Muscle of leg (tissue), 11 donors: ENCODE results near the gene HMOX2. TPM values are rescaled to one million over a fixed set of nuclear protein-coding genes. Genes with fewer than 3 reads are reported as not detected.

Experiments used
- DNase-seq: peaks from one replicate; pipeline ENCODE4 v3.0.0; 2013
- H3K27ac ChIP-seq: one replicate; pipeline ENCODE4 v1.5.1; 2013; ENCODE audit warnings: mild to moderate bottlenecking, low read length, control low read depth
- H3K27me3 ChIP-seq: one replicate; pipeline ENCODE4 v1.6.1; 2013; ENCODE audit warnings: low read length; ENCODE audit not compliant: control insufficient read depth, insufficient read depth
- H3K36me3 ChIP-seq: one replicate; pipeline ENCODE4 v1.6.1; 2013; ENCODE audit warnings: low read length; ENCODE audit not compliant: control insufficient read depth, insufficient read depth
- H3K4me1 ChIP-seq: one replicate; pipeline ENCODE4 v1.6.1; 2013; ENCODE audit warnings: low read length; ENCODE audit not compliant: control insufficient read depth, insufficient read depth
- H3K4me3 ChIP-seq: one replicate; pipeline ENCODE4 v1.5.1; 2013; ENCODE audit warnings: low read length, control low read depth
- H3K9me3 ChIP-seq: replicated peaks from 2 replicates; pipeline ENCODE4 v1.6.1; 2013; ENCODE audit warnings: low read depth, low read length; ENCODE audit not compliant: control insufficient read depth
- WGBS: methylation state at CpG from one replicate; pipeline ENCODE4 v1.1.5; 2013; ENCODE audit warnings: missing lambda C conversion rate; ENCODE audit not compliant: insufficient coverage; 5-methylcytosine and 5-hydroxymethylcytosine counted together
- polyA plus RNA-seq, 8 donors: library from polyadenylated mRNA; unstranded; fragments of 120-200 nt; gene quantifications; one replicate each; pipeline versions ENCODE4 v1.2.1 to v1.2.3, GENCODE V29; 2013; ENCODE audit warnings: inconsistent platforms in 1 of 8, low replicate concordance in 1 of 8; ENCODE audit not compliant: insufficient read length in 8 of 8, insufficient read depth in 1 of 8
- total RNA-seq: library from RNA; stranded (reverse); fragments of 120-200 nt; gene quantifications from one replicate; pipeline ENCODE4 v1.2.4, GENCODE V29; 2013

HMOX2 gene
- total and polyA plus RNA-seq, 9 donors: 37.2 to 53.0 (median 47.7) TPM

DNA sequence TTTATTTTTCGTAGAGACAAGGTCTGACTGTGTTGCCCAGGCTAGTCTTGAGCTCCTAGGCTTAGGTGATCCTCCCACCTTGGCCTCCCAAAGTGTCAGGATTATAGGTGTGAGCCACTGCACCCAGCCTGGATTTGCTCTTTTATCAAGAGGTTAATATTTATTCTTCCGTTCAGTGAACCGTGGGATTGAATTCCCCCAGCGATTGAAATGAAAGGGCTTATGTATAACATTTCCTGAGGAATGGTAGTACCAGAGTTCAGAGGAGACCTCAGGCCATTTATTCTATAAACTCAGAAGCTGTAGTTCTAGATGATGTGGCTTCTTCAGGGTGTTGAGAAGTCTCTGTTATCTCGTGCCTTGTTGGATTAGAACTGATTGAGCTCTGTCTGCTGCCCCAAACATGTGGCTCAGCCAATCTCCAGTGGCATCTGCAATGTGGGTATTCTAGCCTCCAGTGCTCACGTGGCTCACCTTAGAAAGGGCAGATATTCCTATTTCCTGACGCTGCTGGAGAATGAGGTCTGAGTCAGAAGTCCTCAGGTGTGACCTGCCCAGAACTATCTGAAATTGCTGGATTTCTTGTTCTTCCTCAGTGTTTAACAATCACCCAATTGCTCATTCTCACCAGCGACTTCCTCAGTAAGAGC lies 22.5 kb downstream of the HMOX2 start:
- H3K9me3 ChIP-seq: no peaks in the 10 kb centered on the region
- H3K27ac ChIP-seq: no peak overlapping the region
- DNase-seq: no peak
- no peaks in the 10 kb centered on the region for H3K27me3 ChIP-seq
- H3K4me1 ChIP-seq: peaks cover 10% of the 10 kb centered on the region
- 84% methylated on average over 3 of the region's 8 CpGs for WGBS
- H3K4me3 ChIP-seq: no peak overlapping the region
- H3K36me3 ChIP-seq: no peaks in the 10 kb centered on the region

- Histone ChIP-seq H3K27me3 (no peaks in the 10 kb centered on the region), H3K36me3 (no peaks in the 10 kb centered on the region), H3K4me3 (no peak overlapping the region), H3K4me1 (peaks cover 10% of the 10 kb centered on the region), H3K9me3 (no peaks in the 10 kb centered on the region), H3K27ac (no peak overlapping the region)
- WGBS: 88% methylated on average over 1 of the region's 4 CpGs
- no peak for DNase-seq
Measured at GRCh38 chr16:4499196-4499555, 23.0 kb downstream of the HMOX2 start.

GRCh38 chr16:4500272-4500671 lies 24.1 kb downstream of the HMOX2 start:
- H3K4me1 ChIP-seq: peaks cover 10% of the 10 kb centered on the region
- H3K9me3 ChIP-seq: no peaks in the 10 kb centered on the region
- H3K36me3 ChIP-seq: peaks cover under 1% of the 10 kb centered on the region
- H3K27ac ChIP-seq: peak overlapping the region; percentile 45
- WGBS: 64% methylated on average over 2 of the region's 3 CpGs
- no peaks in the 10 kb centered on the region for H3K27me3 ChIP-seq
- no peak overlapping the region for H3K4me3 ChIP-seq
- DNase-seq: peak; percentile 57

DNA sequence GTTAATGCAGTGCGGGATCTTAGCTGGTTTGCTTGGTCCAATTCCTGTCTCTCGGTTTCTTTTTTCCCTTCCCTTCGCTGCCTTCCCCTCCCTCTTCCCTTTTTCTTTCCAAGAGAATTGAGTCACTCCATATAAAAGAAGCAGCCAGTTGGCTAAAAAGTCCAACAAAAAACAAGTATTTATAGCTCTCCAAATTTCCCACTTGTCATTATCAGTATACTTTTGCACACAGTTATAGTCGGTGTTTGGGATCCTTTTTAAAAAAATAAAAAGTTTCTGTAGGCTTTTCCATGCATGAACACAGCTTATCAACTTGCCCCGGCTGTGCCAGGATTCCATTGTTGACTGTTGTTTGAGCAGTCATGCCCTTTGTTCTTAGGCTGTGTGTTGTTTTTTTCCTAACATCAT lies 24.9 kb downstream of the HMOX2 start:
- DNase-seq: peak; percentile 91
- no peaks in the 10 kb centered on the region for H3K9me3 ChIP-seq
- peaks cover 8% of the 10 kb centered on the region for H3K36me3 ChIP-seq
- no peak overlapping the region for H3K4me3 ChIP-seq
- no CpG with 5 or more reads among the region's 5 CpGs for WGBS
- no peaks in the 10 kb centered on the region for H3K27me3 ChIP-seq
- peaks cover 16% of the 10 kb centered on the region for H3K4me1 ChIP-seq
- H3K27ac ChIP-seq: peak overlapping the region; percentile 45

- no peaks in the 10 kb centered on the region for H3K9me3 ChIP-seq
- no peaks in the 10 kb centered on the region for H3K27me3 ChIP-seq
- H3K36me3 ChIP-seq: peaks cover 46% of the 10 kb centered on the region
- H3K4me3 ChIP-seq: no peak overlapping the region
- no peak overlapping the region for H3K27ac ChIP-seq
- peaks cover 17% of the 10 kb centered on the region for H3K4me1 ChIP-seq
- WGBS: 76% methylated on average over 8 of the region's 13 CpGs
- DNase-seq: no peak
Measured at GRCh38 chr16:4505356-4506147, 29.4 kb downstream of the HMOX2 start.

DNA sequence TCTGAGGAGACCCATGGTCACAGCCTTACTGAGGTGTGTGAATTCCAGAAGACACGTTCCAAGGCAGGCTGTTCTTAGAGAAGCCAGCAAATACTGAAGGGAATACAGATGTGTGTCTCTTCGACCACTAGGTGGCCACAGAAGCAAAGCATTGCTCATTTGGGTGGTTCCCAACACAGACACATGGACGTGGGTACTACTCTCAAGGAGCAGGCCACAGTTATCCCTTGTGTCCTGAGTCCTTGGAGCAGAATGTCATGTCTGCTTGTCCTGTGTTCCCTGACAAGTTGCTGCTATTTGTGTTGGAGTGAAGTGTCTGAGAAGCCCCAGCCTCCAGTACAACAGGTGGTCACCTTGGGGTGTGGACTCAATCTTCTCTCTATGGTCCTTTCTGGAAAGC lies 30.3 kb downstream of the HMOX2 start:
- no peaks in the 10 kb centered on the region for H3K27me3 ChIP-seq
- peaks cover 52% of the 10 kb centered on the region for H3K36me3 ChIP-seq
- no peaks in the 10 kb centered on the region for H3K9me3 ChIP-seq
- H3K27ac ChIP-seq: peak overlapping the region; percentile 1
- H3K4me3 ChIP-seq: no peak overlapping the region
- peaks cover 22% of the 10 kb centered on the region for H3K4me1 ChIP-seq
- 0% methylated on average over 3 of the region's 3 CpGs for WGBS
- DNase-seq: peak; percentile 90

- H3K4me3 ChIP-seq: no peak overlapping the region
- no peaks in the 10 kb centered on the region for H3K9me3 ChIP-seq
- H3K36me3 ChIP-seq: peaks cover 65% of the 10 kb centered on the region
- 92% methylated on average over 13 of the region's 17 CpGs for WGBS
- H3K27ac ChIP-seq: no peak overlapping the region
- no peaks in the 10 kb centered on the region for H3K27me3 ChIP-seq
- H3K4me1 ChIP-seq: peaks cover 23% of the 10 kb centered on the region
- no peak for DNase-seq
Measured at GRCh38 chr16:4507588-4508345, 31.6 kb downstream of the HMOX2 start.

- no peaks in the 10 kb centered on the region for H3K27me3 ChIP-seq
- no peak overlapping the region for H3K4me3 ChIP-seq
- no peak overlapping the region for H3K27ac ChIP-seq
- H3K4me1 ChIP-seq: peaks cover 30% of the 10 kb centered on the region
- WGBS: 83% methylated on average over 2 of the region's 3 CpGs
- peaks cover 68% of the 10 kb centered on the region for H3K36me3 ChIP-seq
- no peaks in the 10 kb centered on the region for H3K9me3 ChIP-seq
- DNase-seq: no peak
Measured at GRCh38 chr16:4508806-4509205, 32.6 kb downstream of the HMOX2 start.

DNA sequence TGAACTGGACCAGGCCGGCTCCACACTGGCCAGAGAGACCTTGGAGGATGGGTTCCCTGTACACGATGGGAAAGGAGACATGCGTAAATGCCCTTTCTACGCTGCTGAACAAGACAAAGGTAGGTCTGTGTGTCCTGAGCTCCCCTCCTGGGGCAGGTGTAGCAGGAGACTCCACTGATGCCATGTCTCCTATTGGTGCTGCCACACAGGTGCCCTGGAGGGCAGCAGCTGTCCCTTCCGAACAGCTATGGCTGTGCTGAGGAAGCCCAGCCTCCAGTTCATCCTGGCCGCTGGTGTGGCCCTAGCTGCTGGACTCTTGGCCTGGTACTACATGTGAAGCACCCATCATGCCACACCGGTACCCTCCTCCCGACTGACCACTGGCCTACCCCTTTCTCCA lies 33.2 kb downstream of the HMOX2 start:
- 90% methylated on average over 7 of the region's 8 CpGs for WGBS
- Histone ChIP-seq H3K9me3 (no peaks in the 10 kb centered on the region), H3K4me1 (peaks cover 36% of the 10 kb centered on the region), H3K4me3 (no peak overlapping the region), H3K27me3 (no peaks in the 10 kb centered on the region), H3K27ac (no peak overlapping the region), H3K36me3 (peaks cover 74% of the 10 kb centered on the region)
- no peak for DNase-seq

- no peak overlapping the region for H3K27ac ChIP-seq
- peaks cover 40% of the 10 kb centered on the region for H3K4me1 ChIP-seq
- H3K9me3 ChIP-seq: no peaks in the 10 kb centered on the region
- H3K4me3 ChIP-seq: no peak overlapping the region
- H3K36me3 ChIP-seq: peaks cover 75% of the 10 kb centered on the region
- no peaks in the 10 kb centered on the region for H3K27me3 ChIP-seq
- WGBS: 78% methylated on average over 3 of the region's 5 CpGs
- DNase-seq: no peak
Measured at GRCh38 chr16:4510131-4510530, 33.9 kb downstream of the HMOX2 start.
